NCI-H1694 treated with DMSO at 0.1 percent for 48 hours (cell line): Measurements from ENCODE around the gene HSP90AA1.
"Not testable (repeated sequence)": the region's sequence is repeated elsewhere in the genome, so short reads cannot be mapped to it uniquely, and the experiment has no call there.

Source experiments
- DNase-seq: peaks from one replicate; lab custom pipeline; 2025; lab: John Stamatoyannopoulos, UW

HSP90AA1 gene

GRCh38 chr14:102086972-102087761, at the start of gene HSP90AA1:
HSP90AA1 (minus strand) TSS chr14:102087044; CDS start chr14:102086378, 666 bp downstream.
- DNase-seq: peak; percentile 97

GRCh38 chr14:102135456-102135855, 48.6 kb upstream of the HSP90AA1 start:
- not testable (repeated sequence) for DNase-seq

GRCh38 chr14:102134719-102135118, 47.9 kb upstream of the HSP90AA1 start:
- not testable (repeated sequence) for DNase-seq

- not testable (repeated sequence) for DNase-seq
These were observed 47.2 kb upstream of the HSP90AA1 start for GRCh38 chr14:102134021-102134420.

GRCh38 chr14:102131741-102132140, 44.9 kb upstream of the HSP90AA1 start:
- DNase-seq: no peak

- DNase-seq: no peak
These were observed 40.1 kb upstream of the HSP90AA1 start for GRCh38 chr14:102126807-102127455.

GRCh38 chr14:102125546-102125945, 38.7 kb upstream of the HSP90AA1 start:
- DNase-seq: no peak

- no peak for DNase-seq
These were observed 37.6 kb upstream of the HSP90AA1 start for GRCh38 chr14:102124419-102124818.

GRCh38 chr14:102121567-102121966, 34.7 kb upstream of the HSP90AA1 start:
- no peak for DNase-seq

- no peak for DNase-seq
These were observed 34.0 kb upstream of the HSP90AA1 start for GRCh38 chr14:102120888-102121287.

- no peak for DNase-seq
These were observed 31.0 kb upstream of the HSP90AA1 start for GRCh38 chr14:102117852-102118251.

- DNase-seq: no peak
These were observed 29.7 kb upstream of the HSP90AA1 start for GRCh38 chr14:102116361-102117180.

- DNase-seq: no peak
These were observed 24.3 kb upstream of the HSP90AA1 start for GRCh38 chr14:102111101-102111500.

GRCh38 chr14:102109332-102109731, 22.5 kb upstream of the HSP90AA1 start:
- DNase-seq: not testable (repeated sequence)

- DNase-seq: no peak
These were observed 18.5 kb upstream of the HSP90AA1 start for GRCh38 chr14:102105369-102105768.

- no peak for DNase-seq
These were observed 16.3 kb upstream of the HSP90AA1 start for GRCh38 chr14:102103062-102103695.

- no peak for DNase-seq
These were observed 10.7 kb upstream of the HSP90AA1 start for GRCh38 chr14:102097441-102098135.

GRCh38 chr14:102096569-102097188, 9.8 kb upstream of the HSP90AA1 start:
- DNase-seq: peak; percentile 95

GRCh38 chr14:102095871-102096568, 9.2 kb upstream of the HSP90AA1 start:
- no peak for DNase-seq

GRCh38 chr14:102095231-102095870, 8.5 kb upstream of the HSP90AA1 start:
- DNase-seq: no peak
